HCT116 (cell line): Measurements from ENCODE around the gene RTKN2. TPM values are rescaled to one million over a fixed set of nuclear protein-coding genes. Genes with fewer than 3 reads are reported as not detected.

Experiments
- ATAC-seq: fragments of 200-7000 bp; cut with Tn5 transposase; 2 replicates; pipeline ENCODE4 v1.9.1; 2020; ENCODE audit warnings: mild to moderate bottlenecking, moderate library complexity
- BruUV-seq: library from RNA; stranded (reverse); fragments of 400-500 nt; replicated peaks from 2 replicates; lab custom pipeline; 2021; lab: Mats Ljungman, UMichigan
- CTCF ChIA-PET: fragments of 300-600 bp; sonication (Branson Sonifier 250); formaldehyde crosslinking; loops from one replicate; lab custom pipeline; 2021; ENCODE audit warnings: antibody characterized with exemption; lab: Charles Lee
- POLR2A ChIA-PET: fragments of 300-600, 350-600 bp; sonication (Branson Sonifier 250); formaldehyde crosslinking; loops from one replicate; lab custom pipeline; 2021; ENCODE audit warnings: antibody characterized with exemption; lab: Charles Lee
- RAD21 ChIA-PET, 2 experiments: fragments of 300-600 bp; sonication (Branson Sonifier 250); formaldehyde crosslinking; loops; one replicate each; lab custom pipeline; 2023; ENCODE audit warnings: low total read pairs in 2 of 2; ENCODE audit not compliant: uncharacterized antibody in 2 of 2, unreplicated experiment in 2 of 2, low non-redundant PET in 1 of 2; lab: Charles Lee
- DNase-seq: peaks from one replicate; pipeline ENCODE4 v3.0.0-alpha.2; 2010; ENCODE audit warnings: low read depth, low spot score
- H2AFZ ChIP-seq: fragments of 200-600 bp; shearing (Covaris generic), sonication (generic); 2 replicates; pipeline ENCODE4 v1.6.1; 2017; ENCODE audit warnings: low read depth, mixed run types, mixed read lengths, antibody characterized with exemption, low read length; ENCODE audit not compliant: poor library complexity, severe bottlenecking
- H3K27ac ChIP-seq: 2 replicates; pipeline ENCODE4 v1.5.1; 2012; ENCODE audit warnings: low read depth, low read length
- H3K27me3 ChIP-seq: fragments of 200-600 bp; sonication (generic); 2 replicates; pipeline ENCODE4 v1.6.1; 2016; ENCODE audit warnings: mixed run types, low read length, mixed read lengths; ENCODE audit not compliant: insufficient read depth
- H3K36me3 ChIP-seq, 2 experiments: fragments of 200-500 bp in 1 of 2; fragments of 200-600 bp in 1 of 2; sonication (Bioruptor generic) in 1 of 2; sonication (generic) in 1 of 2; 2 replicates each; pipeline versions ENCODE4 v1.5.1 to v1.6.1; 2014 to 2016; ENCODE audit warnings: low read length in 2 of 2, inconsistent platforms in 1 of 2, mixed read lengths in 1 of 2, mixed run types in 1 of 2; ENCODE audit not compliant: insufficient read depth in 2 of 2, control insufficient read depth in 1 of 2
- H3K4me1 ChIP-seq, 2 experiments: fragments of 200-600 bp in 1 of 2; sonication (generic) in 1 of 2; 2 replicates each; pipeline versions ENCODE4 v1.5.1 to v1.6.1; 2012 to 2017; ENCODE audit warnings: low read length in 2 of 2, inconsistent platforms in 1 of 2, mild to moderate bottlenecking in 1 of 2, mixed read lengths in 1 of 2, mixed run types in 1 of 2, moderate library complexity in 1 of 2; ENCODE audit not compliant: insufficient read depth in 2 of 2, control insufficient read depth in 1 of 2
- H3K4me2 ChIP-seq: fragments of 200-600 bp; sonication (generic); 2 replicates; pipeline ENCODE4 v1.6.1; 2017; ENCODE audit warnings: mixed run types, low read length, mixed read lengths
- H3K4me3 ChIP-seq, 2 experiments: fragments of 200-600 bp in 1 of 2; sonication (generic) in 1 of 2; replicated peaks in 1 of 2; 2 replicates each; pipeline ENCODE4 v1.5.1; 2011 to 2016; ENCODE audit warnings: low read length in 2 of 2, control low read depth in 1 of 2, low read depth in 1 of 2, mild to moderate bottlenecking in 1 of 2, mixed read lengths in 1 of 2, mixed run types in 1 of 2
- H3K79me2 ChIP-seq: fragments of 200-600 bp; sonication (generic); 2 replicates; pipeline ENCODE4 v1.6.1; 2017; ENCODE audit warnings: mild to moderate bottlenecking, mixed run types, low read length, moderate library complexity, mixed read lengths; ENCODE audit not compliant: insufficient read depth
- H3K9ac ChIP-seq: fragments of 200-600 bp; sonication (generic); 2 replicates; pipeline ENCODE4 v1.6.1; 2016; ENCODE audit warnings: low read length, mixed read lengths
- H3K9me2 ChIP-seq: fragments of 200-600 bp; sonication (generic), shearing (Covaris generic); 2 replicates; pipeline ENCODE4 v1.6.1; 2017; ENCODE audit warnings: mixed run types, mild to moderate bottlenecking, moderate library complexity; ENCODE audit not compliant: insufficient read depth
- H3K9me3 ChIP-seq, 2 experiments: fragments of 200-500 bp in 1 of 2; fragments of 200-600 bp in 1 of 2; sonication (Bioruptor generic) in 1 of 2; sonication (generic) in 1 of 2; 2 replicates each; pipeline ENCODE4 v1.6.1; 2014 to 2017; ENCODE audit warnings: low read length in 2 of 2, mixed read lengths in 2 of 2, inconsistent platforms in 1 of 2, low read depth in 1 of 2, mild to moderate bottlenecking in 1 of 2, mixed run types in 1 of 2, moderate library complexity in 1 of 2; ENCODE audit not compliant: control insufficient read depth in 1 of 2, insufficient read depth in 1 of 2
- H4K20me1 ChIP-seq: fragments of 200-600 bp; sonication (generic), shearing (Covaris generic); 2 replicates; pipeline ENCODE4 v1.6.1; 2017; ENCODE audit warnings: mixed run types, mild to moderate bottlenecking, moderate library complexity; ENCODE audit not compliant: insufficient read depth
- CEBPB ChIP-seq: IDR thresholded peaks from 2 replicates; pipeline ENCODE4 v1.6.1; 2012; ENCODE audit warnings: low read depth
- ELF1 ChIP-seq: IDR thresholded peaks from 2 replicates; pipeline ENCODE4 v1.6.1; 2012; ENCODE audit warnings: low read depth, borderline replicate concordance
- MAX ChIP-seq: IDR thresholded peaks from 2 replicates; pipeline ENCODE4 v1.6.1; 2012
- POLR2A ChIP-seq: IDR thresholded peaks from 2 replicates; pipeline ENCODE4 v1.7.0; 2011; ENCODE audit warnings: borderline replicate concordance; ENCODE audit not compliant: insufficient read depth, insufficient read length; ENCODE audit errors: extremely low read depth
- POLR2AphosphoS5 ChIP-seq: IDR thresholded peaks from 2 replicates; pipeline ENCODE4 v1.6.1; 2011; ENCODE audit warnings: mild to moderate bottlenecking, low read depth, low read length, moderate library complexity
- RAD21 ChIP-seq: IDR thresholded peaks from 2 replicates; pipeline ENCODE4 v1.6.1; 2012; ENCODE audit warnings: low read depth, mild to moderate bottlenecking
- REST ChIP-seq: IDR thresholded peaks from 2 replicates; pipeline ENCODE4 v1.6.1; 2012; ENCODE audit warnings: low read depth
- SIN3A ChIP-seq: IDR thresholded peaks from 2 replicates; pipeline ENCODE4 v1.6.1; 2012; ENCODE audit warnings: low read depth
- ZBTB33 ChIP-seq: IDR thresholded peaks from 2 replicates; pipeline ENCODE4 v1.6.1; 2011; ENCODE audit warnings: mild to moderate bottlenecking, low read length, moderate library complexity; ENCODE audit not compliant: insufficient replicate concordance; ENCODE audit errors: extremely low read depth
- ZFX ChIP-seq: fragments of 450-650 bp; IDR thresholded peaks from 2 replicates; pipeline ENCODE4 v1.6.1; 2017
- ZNF274 ChIP-seq: fragments of 200-500 bp; sonication (Bioruptor generic); IDR thresholded peaks from 2 replicates; pipeline ENCODE4 v1.6.1; 2014; ENCODE audit warnings: mild to moderate bottlenecking, low read depth, low read length, inconsistent platforms
- intact Hi-C: fragments of 100-400 bp; cut with micrococcal nuclease; formaldehyde crosslinking; loops from 2 replicates; pipeline ENCODE4 v1.10.0; 2022
- total RNA-seq: library from RNA; stranded (reverse); gene quantifications from one replicate; pipeline ENCODE4 v1.2.1, GENCODE V29; 2021; ENCODE audit not compliant: unreplicated experiment

RTKN2 gene
- total RNA-seq, 1 experiment from 2014 or later = 7.9 TPM

- H3K79me2 ChIP-seq = no peaks in the 10 kb centered on the region
- H3K36me3 ChIP-seq = no peaks in the 10 kb centered on the region
- BruUV-seq = no TSS peak
- POLR2A ChIA-PET = no interaction called here
- intact Hi-C loops = loop anchor here (1.0 to 10.0 kb wide), 5 partner anchors 206 to 1429 kb away; no protein-coding TSS in a partner anchor
- no peaks in the 10 kb centered on the region for H3K9me2 ChIP-seq
- H3K27me3 ChIP-seq = no peaks in the 10 kb centered on the region
- CTCF ChIA-PET = interaction anchor here (0.9 to 3.8 kb wide), 5 partner anchors 13 to 347 kb away, joined by 3 to 78 read pairs (median 7); no protein-coding TSS in a partner anchor
- RAD21 ChIA-PET = interaction anchor here (1.2 to 1.8 kb wide), 2 partner anchors 205 to 206 kb away, joined by 5 to 12 read pairs; no protein-coding TSS in a partner anchor
- no peak overlapping the region for H3K9ac ChIP-seq
- H3K27ac ChIP-seq = no peak overlapping the region
- no peak overlapping the region for H3K4me3 ChIP-seq
- no peak overlapping the region for H2AFZ ChIP-seq
- DNase-seq (no peak), ATAC-seq (no peak)
- H4K20me1 ChIP-seq = no peaks in the 10 kb centered on the region
- 0 out of 2 replicates have a peak overlapping the region, but pooled peaks have one; percentile 56 for H3K4me2 ChIP-seq
- no peaks in the 10 kb centered on the region for H3K9me3 ChIP-seq
- peaks cover 6 to 10% of the 10 kb centered on the region in 2 experiments for H3K4me1 ChIP-seq
- no peak for TF ChIP-seq POLR2A
- no peak for TF ChIP-seq RAD21
- no peak for TF ChIP-seq MAX
- TF ChIP-seq SIN3A = no peak
- no peak for TF ChIP-seq ZBTB33
- no peak for TF ChIP-seq ZNF274
- TF ChIP-seq POLR2AphosphoS5 = no peak
- TF ChIP-seq ZFX = no peak
- TF ChIP-seq REST = no peak
- no peak for TF ChIP-seq CEBPB
- TF ChIP-seq ELF1 = no peak
Observed at GRCh38 chr10:62244088-62244487, 24.6 kb downstream of the RTKN2 start.
